Progenitor cell of endocrine pancreas (in vitro differentiated cells): ENCODE data around the gene MKNK1. TPM values are rescaled to one million over a fixed set of nuclear protein-coding genes. Genes with fewer than 3 reads are reported as not detected.

Experiments
- DNase-seq: peaks from one replicate; pipeline ENCODE4 v3.0.0; 2021; ENCODE audit warnings: low spot score; ENCODE audit not compliant: unreplicated experiment
- H3K27ac Mint-ChIP-seq: 2 replicates; pipeline ENCODE4 v1.8.0; 2021; ENCODE audit warnings: mild to moderate bottlenecking, moderate library complexity, mixed read lengths
- H3K27me3 Mint-ChIP-seq: 2 replicates; pipeline ENCODE4 v1.8.0; 2021; ENCODE audit warnings: mixed read lengths
- H3K36me3 Mint-ChIP-seq: 2 replicates; pipeline ENCODE4 v1.8.0; 2022; ENCODE audit warnings: mixed read lengths; ENCODE audit not compliant: insufficient read depth
- H3K4me1 Mint-ChIP-seq: 2 replicates; pipeline ENCODE4 v1.8.0; 2021; ENCODE audit warnings: low read depth, mixed read lengths
- H3K4me3 Mint-ChIP-seq: 2 replicates; pipeline ENCODE4 v1.8.0; 2021; ENCODE audit warnings: low read depth, mild to moderate bottlenecking, moderate library complexity, mixed read lengths
- H3K9me3 Mint-ChIP-seq: 2 replicates; pipeline ENCODE4 v1.8.0; 2021; ENCODE audit warnings: low read depth, mixed read lengths
- CTCF ChIP-seq: fragments of 200-600 bp; sonication (generic); IDR thresholded peaks from one replicate; pipeline ENCODE4 v1.5.0; 2021; ENCODE audit warnings: antibody characterized with exemption, mild to moderate bottlenecking; ENCODE audit not compliant: unreplicated experiment
- total RNA-seq: library from RNA; stranded (reverse); gene quantifications from 2 replicates; pipeline ENCODE4 v1.2.1, GENCODE V29; 2021

The MKNK1 gene
- total RNA-seq, 1 donor from 2014 or later: 29.3 TPM

- Mint-ChIP-seq H3K4me1 (peaks cover 14% of the 10 kb centered on the region), H3K36me3 (peaks cover 18% of the 10 kb centered on the region), H3K9me3 (no peaks in the 10 kb centered on the region), H3K27me3 (no peaks in the 10 kb centered on the region), H3K4me3 (no peak overlapping the region), H3K27ac (no peak overlapping the region)
- no peak for TF ChIP-seq CTCF
- no peak for DNase-seq
Observed at GRCh38 chr1:46635205-46635604, 31.1 kb upstream of the MKNK1 start.

DNA sequence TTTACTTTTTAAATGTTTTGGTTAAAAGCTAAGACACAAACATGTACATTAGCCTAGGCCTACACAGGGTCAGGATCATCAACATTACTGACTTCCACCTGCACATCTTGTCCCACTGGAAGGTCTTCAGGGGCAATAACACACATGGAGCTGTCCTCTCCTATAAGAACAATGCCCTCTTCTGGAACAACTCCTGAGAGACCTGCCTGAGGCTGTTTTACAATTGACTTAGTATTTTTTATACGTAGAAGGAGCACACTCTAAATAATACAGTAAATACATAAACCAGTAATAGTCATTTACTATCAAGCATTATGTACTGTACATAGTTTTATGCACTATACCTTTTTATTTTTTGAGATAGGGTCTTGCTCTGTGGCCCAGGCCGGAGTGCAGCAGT, 26.7 kb upstream of the MKNK1 start:
- DNase-seq: no peak
- H3K4me3 Mint-ChIP-seq: no peak overlapping the region
- H3K9me3 Mint-ChIP-seq: no peaks in the 10 kb centered on the region
- no peak overlapping the region for H3K27ac Mint-ChIP-seq
- no peak for TF ChIP-seq CTCF
- H3K4me1 Mint-ChIP-seq: no peaks in the 10 kb centered on the region
- H3K36me3 Mint-ChIP-seq: peaks cover 12% of the 10 kb centered on the region
- no peaks in the 10 kb centered on the region for H3K27me3 Mint-ChIP-seq

DNA sequence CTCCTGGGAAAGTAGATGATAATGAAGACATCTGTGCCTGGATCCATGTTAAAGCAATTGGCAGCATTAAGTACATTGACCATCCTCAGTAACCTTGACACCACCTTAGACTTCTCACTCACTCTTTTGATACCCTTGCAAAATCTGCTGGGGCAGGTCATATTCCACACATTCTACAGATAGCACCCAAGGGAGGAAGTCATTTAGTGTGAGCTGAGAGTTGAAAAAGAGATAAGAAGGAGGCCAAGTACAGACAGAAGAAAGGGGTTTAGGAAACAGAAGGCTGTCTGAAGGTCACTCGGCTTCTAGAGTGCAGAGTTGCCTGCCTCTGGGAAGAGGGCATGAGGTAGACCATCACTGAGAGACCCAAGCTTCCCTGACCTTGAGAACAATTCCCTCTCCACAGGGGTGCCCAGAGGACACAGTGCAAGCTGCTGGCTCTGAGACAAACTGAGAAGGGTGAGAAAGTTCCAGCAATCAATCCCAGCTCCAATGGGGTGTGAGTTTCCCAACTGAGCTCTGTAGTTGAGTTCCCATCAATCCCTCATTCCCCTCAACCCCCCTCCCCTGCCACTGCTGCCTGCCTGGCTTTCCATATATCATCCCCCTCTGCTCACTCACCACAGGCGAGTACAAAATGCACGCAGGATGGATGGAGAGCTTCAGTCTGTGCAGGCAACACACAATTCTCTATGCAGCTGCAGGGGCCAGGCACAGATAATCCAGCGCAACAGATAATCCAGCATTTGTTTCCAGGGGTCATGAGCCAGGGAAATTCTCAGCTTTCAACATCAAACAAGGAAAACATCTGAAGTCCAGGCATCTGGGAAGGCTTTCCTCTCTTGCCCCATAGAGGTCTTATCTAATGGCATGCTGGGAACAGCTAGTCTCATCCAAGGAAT, 19.9 kb upstream of the MKNK1 start:
- H3K36me3 Mint-ChIP-seq: peaks cover 2% of the 10 kb centered on the region
- no peak for TF ChIP-seq CTCF
- no peak overlapping the region for H3K4me3 Mint-ChIP-seq
- H3K4me1 Mint-ChIP-seq: peaks cover 1% of the 10 kb centered on the region
- H3K27me3 Mint-ChIP-seq: peaks cover 2% of the 10 kb centered on the region
- H3K9me3 Mint-ChIP-seq: no peaks in the 10 kb centered on the region
- DNase-seq: no peak
- no peak overlapping the region for H3K27ac Mint-ChIP-seq

DNA sequence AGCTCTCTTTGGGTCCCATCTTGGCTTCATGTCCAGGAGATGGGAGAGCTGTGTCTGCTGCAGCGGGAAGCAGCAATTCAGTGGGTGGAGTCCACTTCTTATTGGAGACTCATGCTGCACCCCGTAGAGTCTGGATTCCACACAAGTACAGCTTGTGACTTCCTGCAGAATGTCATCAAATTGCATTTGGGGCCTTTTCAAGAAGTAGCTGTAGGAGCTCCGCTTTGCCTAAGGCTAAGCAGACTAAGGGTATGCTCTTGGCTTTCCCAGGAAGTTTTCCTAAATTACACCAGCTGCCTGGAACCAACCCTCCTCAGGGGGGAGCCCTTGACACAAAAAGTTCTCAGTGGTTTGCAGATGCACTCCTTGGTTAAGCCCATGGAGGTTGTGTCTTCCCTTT, 18.3 kb upstream of the MKNK1 start:
- H3K36me3 Mint-ChIP-seq: no peaks in the 10 kb centered on the region
- H3K27ac Mint-ChIP-seq: no peak overlapping the region
- H3K27me3 Mint-ChIP-seq: peaks cover 15% of the 10 kb centered on the region
- H3K4me1 Mint-ChIP-seq: peaks cover 11% of the 10 kb centered on the region
- TF ChIP-seq CTCF: no peak
- H3K4me3 Mint-ChIP-seq: no peak overlapping the region
- DNase-seq: no peak
- no peaks in the 10 kb centered on the region for H3K9me3 Mint-ChIP-seq

GRCh38 chr1:46621930-46622329, 17.9 kb upstream of the MKNK1 start:
- H3K9me3 Mint-ChIP-seq: no peaks in the 10 kb centered on the region
- H3K27ac Mint-ChIP-seq: no peak overlapping the region

More at GRCh38 chr1:46621930-46622329, 17.9 kb upstream of the MKNK1 start:
- TF ChIP-seq CTCF: no peak
- Mint-ChIP-seq H3K4me1 (peaks cover 14% of the 10 kb centered on the region), H3K36me3 (no peaks in the 10 kb centered on the region), H3K27me3 (peaks cover 16% of the 10 kb centered on the region), H3K4me3 (no peak overlapping the region)
- DNase-seq: no peak
